ENCODE results near the gene SLC25A25.
"Not testable (repeated sequence)": the region's sequence is repeated elsewhere in the genome, so short reads cannot be mapped to it uniquely, and the experiment has no call there.

Gene SLC25A25

DNA sequence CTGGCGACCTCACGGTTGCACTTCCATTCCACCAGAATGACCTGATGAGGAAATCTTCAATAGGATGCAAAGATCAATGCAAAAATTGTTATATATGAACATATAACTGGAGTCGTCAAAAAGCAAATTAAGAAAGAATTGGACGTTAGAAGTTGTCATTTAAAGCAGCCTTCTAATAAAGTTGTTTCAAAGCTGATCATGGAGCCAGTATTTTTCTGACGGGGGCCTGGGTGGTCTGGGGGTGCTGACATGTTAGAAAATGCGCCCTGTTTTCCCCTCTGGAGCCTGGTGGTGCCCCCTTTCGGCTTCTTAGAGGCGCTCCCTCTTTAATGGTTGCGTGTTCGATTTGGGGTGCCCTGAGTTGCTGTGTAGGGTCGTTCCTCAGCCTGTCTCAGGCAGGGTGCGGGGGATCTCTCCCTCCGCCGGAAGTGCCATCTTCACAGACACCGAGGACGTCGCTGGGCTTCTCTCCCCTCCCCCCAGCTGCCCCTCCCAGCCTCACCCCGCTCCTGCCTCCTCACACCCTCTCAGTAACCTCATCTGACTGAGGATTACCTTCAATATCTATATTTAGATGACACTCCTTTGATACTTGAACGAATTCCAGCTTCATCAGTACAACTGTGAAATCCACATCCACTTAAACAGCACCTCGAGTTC is 41.1 kb downstream of the SLC25A25 start:
- DNase-seq = no peak

DNA sequence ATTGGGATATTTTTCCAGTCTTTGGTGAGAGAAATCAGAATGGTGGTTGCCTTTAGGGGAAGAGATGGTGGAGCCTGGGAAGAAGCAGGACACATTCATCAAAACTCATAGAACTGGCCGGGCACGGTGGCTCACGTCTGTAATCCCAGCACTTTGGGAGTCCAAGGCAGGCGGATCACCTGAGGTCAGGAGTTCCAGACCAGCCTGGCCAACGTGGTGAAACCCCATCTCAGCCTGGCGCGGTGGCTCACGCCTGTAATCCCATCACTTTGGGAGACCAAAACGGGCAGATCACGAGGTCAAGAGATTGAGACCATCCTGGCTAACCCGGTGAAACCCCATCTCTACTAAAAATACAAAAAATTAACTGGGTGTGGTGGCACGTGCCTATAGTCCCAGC is 43.7 kb downstream of the SLC25A25 start:
- not testable (repeated sequence) for DNase-seq

DNA sequence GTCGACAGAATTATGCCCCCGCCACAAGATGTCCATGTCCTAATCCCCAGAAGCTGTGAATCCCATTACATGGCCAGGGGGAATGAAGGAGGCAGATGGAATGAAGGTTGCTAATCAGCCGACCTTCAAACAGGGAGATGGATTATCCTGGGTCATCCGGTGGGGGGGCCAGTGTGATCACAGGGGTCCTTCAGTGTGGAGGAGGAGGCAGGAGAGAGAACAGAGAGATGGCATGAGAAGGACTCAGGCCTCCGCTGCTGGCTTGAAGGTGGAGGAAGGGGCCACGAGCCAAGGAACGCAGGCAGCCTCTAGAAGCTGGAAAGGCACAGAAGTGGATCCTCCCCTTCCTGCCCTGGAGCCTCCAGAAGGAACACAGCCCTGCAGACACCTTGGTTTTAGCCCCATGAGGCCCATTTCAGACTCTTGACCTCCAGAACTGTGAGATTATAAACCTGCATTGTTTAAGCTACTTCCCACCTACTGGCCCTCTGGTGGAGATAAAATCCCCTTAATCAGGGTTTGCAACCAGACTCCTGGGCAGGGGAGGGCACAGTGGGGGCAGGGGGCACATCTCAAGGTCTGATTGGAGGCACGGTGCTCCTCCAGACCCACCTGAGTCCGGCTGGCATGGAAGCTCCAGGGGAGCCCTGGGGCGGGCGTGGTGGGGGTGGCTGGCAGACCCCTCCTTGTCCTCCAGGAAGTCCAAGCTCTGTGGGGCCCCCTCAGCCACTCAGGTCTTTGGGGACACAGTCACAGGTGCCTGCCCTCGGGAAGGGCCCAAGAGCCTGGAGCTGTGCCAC is 45.7 kb downstream of the SLC25A25 start:
- no peak for DNase-seq

DNA sequence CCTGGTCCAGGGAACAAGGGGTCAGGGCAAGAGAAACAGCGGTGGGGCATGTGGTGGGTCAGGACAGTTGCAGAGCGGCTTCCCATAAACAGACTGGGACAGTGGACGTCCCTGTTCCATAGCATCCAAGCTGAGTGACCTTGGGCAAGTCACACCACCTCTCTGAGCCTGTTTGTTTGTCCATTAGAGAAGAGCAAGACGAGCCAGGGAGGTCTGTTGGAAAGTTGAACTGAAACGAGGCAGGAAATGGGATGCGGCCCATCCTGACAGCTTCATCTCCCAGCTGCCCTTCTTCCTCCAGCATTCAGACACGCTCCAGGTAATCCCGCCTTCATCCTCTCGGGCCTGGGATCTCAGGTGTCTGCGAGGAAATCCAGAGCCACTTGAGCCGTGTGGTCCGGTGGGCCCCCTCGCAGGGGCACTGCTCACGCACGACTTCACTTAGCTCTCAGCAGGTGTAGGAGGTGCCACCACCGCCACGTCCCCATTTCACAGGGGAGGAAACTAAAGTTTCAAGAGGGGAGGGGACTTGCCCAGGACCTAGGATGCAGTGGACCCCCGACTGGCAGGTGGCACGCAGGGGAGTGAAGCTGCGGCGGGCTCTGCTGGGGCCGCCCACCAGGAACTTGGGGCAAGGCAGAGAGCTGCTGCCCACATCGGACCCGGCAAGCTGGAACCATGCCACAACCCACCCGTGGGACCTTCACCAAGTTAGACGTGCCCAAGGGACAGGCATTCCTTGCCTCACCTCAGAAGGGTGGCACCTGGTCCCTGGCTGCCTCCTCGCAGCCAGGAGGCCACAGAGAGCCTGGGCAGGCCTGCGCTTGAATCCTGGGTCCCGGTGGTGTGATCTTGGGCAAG is 46.5 kb downstream of the SLC25A25 start:
- no peak for DNase-seq

DNA sequence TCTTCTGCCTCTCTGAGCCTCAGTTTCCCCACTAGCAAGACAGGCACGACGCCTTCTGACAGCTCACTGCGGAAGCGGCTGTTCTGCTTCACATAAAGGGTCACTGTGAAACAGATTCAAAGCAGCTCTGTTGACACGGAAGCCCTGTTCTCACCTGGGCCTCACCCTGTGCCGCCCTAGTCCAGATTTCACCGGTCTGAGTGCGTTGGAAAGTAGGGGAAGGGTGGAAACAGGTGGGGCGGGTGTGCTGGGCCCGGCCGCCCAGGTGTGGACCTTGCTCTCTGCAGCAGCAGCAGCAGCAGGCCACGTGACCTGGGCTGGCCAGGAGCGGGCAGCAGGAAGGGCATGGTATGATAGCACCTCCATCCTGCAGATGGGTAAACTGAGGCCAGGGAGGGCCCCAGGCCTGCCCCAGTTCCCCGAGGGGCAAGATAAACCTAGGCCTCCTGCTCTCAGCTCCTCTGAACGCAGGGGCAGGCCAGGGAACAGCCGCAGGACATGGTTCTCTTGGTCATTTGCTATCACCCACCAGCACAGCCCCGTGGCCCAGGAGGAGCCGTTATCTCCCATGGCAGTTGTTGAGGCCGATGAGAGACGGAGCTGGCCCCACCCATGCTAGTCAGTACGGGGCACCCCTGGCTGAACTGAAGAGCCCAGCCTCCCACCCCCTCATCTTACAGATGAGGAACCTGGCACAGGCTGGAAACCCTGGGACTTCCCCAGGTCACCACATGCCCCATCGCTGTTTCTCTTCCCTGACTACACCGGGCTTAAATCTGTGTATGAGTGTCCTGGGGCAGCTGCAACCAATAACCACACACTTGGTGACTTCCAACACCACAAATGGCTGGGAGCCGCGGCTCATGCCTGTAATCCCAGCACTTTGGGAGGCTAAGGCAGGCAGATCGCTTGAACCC is 47.4 kb downstream of the SLC25A25 start:
- DNase-seq = peak in 1 of 5 experiments; percentile 34

DNA sequence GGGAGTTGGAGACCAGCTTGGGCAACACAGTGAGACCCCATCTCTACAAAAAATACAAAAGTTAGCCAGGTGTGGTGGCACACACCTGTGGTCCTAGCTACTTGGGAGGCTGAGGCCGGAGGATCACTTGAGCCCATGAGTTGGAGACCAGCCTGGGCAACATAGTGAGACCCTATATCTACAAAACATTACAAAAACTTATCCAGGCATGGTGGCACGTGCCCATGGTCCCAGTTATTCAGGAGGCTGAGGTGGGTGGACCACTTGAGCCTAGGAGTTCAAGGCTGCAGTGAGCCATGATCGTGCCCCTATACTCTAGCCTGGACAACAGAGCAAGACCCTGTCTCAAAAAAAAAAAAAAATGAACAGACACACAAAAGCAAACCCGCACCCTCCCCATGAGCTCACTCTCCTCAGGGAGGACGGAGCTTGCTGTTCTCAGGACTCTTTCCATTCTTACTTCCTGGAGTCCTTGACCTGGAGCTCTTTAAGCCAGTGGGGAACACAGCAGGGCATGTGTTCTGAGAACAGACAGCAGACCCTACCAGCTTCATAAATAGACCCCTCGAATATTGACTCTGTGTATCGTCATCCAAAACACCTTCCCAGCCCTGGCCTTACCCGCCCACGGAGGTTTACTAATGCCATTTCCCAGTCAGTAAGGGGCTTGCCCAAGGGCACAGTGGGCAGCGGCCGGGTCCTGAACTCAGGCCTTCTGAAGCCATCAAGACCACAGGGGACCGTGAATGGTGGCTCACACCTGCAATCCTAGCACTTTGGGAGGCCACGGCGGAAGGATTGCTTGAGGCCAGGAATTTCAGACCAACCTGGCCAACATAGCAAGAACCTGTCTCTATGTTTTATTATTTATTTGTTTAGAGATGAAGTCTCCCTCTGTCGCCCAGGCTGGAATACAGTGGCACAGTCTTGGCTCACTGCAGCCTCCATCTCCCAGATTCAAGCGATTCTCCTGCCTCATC is 48.4 kb downstream of the SLC25A25 start:
- no peak for DNase-seq

DNA sequence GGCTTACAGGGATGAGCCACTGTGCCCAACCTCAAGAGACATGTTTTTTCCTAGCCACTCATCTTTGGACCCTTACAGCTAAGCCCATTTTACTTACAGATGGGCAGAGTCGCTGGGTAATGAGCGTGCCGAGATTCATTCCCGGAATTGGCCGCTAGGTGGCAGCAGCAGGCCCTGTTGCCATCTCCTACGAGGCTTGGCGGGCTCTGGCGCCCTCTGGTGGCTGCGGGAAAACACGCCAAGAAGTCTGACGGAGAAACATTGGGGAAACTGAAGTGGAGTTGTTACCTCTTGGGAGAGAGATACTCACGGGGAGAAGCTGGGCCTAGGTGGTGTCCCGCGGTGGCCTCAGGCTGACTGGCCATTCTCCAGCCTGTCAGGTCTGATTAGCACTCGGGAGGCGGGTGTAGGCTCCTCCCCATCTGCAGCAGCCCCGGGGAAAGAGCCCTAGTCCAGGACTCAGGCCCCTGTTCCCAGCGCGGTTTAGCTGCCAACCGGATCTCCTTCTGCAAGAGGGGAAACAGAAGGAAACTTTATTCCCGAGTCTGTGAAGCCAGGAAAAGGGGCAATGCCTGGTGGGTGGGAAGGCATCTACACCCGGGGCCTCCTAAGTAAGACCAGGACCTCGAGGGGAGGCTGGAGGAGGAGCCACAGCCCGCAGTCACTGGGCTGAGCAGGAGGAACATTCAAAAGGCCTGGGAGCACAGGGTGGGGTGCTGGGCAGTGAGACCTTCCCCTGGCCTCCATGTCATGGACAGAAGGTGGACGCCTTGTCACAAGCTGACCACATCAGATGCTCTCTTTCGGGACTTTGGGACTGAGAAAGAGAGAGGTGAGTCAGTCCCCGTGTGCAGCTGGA is 49.8 kb downstream of the SLC25A25 start:
- DNase-seq = peak; percentile 80 to 99 (median 93)

DNA sequence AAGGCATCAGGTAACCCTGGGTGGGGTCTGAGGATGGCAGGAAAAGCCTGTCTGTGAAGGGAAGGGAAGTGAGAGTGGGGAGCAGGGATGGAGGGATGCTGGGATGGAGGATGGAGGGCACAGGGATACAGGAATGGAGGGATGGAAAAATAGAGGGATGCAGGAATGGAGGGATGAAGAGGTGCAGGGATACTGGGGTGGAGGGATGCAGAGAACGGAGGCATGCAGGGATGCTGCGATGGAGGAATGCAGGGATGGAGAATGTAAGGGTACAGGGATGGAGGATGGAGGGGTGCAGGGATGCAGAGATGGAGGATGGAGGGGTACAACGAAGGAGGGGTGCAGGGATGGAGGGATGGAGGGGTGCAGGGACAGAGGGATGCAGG is 50.4 kb downstream of the SLC25A25 start:
- no peak for DNase-seq

DNA sequence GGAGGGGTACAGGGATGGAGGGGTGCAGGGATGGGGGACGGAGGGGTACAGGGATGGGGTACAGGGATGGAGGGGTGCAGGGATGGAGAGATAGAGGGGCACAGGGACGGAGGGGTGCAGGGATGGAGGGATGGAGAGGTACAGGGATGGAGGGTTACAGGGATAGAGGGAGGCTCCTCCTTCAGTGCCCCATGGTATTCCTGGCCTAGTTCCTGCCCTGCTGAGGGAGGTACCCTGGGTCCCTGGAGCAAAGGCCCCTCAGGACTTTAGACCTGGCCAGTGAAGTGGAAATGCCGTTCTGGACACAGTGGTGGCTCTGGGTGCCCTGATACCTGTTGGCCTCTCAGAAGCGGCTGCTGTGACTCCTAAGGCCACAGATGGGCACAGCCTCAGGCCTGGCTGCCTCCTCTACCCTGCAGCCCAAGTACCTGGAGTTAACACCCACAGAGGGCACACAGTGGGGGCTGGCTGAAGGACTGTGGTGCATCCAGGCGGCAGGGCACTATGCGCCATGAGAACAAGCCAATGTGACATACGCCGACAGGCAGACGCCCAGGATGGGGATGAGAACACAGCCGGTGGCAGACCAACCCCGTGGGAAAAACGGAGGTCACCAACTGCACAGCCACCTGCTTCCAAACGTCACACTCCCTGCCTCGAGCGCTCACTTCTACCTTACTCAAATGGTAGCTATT is 51.1 kb downstream of the SLC25A25 start:
- no peak for DNase-seq

DNA sequence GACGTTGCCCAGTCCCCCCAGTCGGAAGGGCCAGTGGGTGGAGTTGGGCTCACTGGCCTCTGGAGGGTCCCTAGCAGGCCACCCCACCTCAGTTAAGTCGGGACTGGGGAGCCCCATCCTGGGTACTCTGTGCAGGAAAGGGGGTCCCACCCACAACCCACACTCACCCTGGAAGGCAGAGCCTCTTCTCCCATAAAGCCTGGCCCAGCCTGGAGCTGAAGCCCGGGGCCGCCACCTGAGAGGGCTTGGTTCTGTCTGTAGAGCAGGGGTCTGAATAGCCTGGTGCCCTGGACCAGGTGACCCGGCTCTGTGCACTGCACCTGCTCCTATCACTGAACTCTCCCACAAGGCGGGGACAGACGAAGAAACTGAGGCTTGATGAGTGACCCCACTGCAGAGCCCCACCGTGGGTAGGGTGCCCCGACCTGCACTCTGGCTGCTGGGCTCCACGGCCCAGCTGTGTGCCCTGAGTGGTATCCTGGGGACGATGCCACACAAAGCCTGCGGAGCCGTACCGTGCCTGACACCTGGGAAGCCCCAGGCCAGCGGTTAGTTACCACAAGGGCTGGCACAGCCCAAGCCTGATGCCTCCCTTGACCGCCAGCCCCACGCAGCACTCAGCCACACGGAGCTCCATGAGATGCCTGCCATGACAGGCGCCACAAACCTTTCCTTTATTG is 52.2 kb downstream of the SLC25A25 start:
- DNase-seq = no peak

DNA sequence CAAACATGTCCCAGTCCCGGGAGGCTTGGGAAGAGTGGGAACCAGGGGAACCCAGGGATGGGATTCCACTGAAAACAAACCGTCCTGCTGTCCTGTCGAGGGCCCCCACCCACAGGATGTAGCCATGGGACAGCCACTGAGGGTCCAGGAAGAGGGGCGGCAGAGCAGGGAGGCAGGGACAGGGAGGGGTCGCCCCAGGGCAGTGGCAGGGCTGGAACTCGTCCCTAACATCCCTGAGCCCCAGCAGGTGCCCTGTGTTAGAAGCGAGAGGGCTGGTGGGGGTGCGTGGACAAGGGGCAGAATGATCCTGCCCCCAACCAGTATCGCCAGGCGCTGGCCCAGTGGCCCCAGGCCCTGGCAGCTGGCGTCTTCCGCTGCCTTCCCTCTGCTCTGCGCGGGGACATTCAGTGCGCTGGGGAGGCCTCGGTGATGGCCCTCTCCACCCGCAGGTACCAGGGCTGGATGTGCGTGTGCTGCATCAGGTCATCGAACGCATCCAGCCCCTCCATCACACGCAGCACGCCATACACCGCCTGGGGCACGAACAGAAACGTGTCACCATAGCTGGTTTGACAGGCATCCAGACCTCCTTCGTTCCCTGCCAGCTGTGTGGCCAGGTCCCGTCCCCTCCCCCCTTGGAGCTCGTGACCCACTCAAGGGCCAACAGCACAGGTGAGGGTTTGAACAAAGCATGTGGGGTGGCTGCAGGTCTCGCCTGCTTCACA is 52.9 kb downstream of the SLC25A25 start:
- no peak for DNase-seq

DNA sequence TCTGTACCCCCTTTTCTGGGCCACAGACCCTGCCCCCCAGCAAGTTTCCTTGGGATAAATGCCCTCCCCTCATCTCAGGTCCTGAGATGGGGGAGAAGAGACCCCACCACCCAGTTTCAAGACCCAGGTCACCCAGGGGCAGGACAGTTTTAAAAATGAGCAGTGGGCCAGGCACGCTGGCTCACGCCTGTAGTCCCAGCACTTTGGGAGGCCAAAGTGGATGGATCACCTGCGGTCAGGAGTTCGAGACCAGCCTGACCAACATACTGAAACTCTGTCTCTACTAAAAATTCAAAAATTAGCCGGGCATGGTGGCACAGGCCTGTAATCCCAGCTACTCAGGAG is 53.4 kb downstream of the SLC25A25 start:
- DNase-seq = no peak

DNA sequence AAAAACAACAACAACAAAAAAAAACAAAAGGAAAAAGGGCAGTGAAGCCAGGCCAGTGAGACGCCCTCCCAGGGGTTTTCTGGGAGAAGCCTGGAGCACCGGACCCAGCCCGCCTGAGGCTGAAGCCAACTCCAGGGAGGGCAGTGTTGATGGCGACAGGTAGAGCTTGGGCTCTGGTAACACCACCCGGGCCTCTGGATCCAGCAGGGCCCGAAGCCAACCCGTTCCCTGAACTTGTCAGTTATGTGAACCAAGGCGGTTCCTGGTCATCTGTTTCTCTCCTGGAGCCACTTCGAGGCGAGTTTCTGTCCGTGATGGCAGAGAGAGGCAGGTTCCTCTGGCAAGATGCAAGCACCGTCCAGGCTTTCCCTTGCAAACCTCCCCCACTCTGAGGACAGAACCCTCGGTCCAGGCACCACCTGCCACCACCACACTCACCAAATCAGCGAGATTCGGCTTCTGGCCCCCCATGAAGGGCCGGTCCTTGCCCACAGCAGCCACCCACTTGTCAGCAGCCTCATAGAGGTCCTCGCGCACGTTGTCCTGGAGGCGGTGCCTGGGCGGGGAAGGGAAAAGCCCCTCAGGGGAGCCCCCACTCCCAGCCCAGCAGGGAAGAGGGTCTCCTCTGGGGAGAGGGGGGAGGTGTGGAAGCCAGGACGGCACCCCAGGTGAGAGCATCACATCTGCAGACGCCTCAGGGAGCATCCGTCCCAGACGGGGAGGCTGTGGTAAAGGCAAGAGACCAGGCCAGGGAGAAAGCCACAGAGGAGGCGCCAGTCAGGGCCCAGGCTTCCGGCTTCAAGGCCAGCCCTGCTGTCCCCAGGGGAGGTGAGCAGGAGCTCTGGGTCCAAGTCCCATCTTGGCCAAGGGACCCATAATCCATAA is 54.1 kb downstream of the SLC25A25 start:
- no peak for DNase-seq

DNA sequence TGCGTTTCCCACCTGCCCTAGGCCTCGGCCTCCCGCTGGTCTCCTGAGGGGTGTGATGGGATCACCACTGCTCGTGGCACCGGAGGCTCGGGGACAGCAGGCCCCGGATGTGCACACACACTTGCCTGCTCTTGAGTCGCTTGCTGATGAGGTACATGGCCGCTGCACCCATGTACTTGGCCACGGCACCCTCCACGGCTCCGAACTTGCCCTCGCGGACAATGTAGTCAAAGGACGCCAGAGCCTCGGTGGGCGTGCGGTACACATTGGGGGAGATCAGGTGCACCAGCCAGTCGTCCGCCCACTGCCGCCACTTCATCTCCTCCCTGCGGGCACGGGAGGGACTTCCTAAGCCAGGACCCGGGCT is 54.8 kb downstream of the SLC25A25 start:
- DNase-seq = no peak

DNA sequence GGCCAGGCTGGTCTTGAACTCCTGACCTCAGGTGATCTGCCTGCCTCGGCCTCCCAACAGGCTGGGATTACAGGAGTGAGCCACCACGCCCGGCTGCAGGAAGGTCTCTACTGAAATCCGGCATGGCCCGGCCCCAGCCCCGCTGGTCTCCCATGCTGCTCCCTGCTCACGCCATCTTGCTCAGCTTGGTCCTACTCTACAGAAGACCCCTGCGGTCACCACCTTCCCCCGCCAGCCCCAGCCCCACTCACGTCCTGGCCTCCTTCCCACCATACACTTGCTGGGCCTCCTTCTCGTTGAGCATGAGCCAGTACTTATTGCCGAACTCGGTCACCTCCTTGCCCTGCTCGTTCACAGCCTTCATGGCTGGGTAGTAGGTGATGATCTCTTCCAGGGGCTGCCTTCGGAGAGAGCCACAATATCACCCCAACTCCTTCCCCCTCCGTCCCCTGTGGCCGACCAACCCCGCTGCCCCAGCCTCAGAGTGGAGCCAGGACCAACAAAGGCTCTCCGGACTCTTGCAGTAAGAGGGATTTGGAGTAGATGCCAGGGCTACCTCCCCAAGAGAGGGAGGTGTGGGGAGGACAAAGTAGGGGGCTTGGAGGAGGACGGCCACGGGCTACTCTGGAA is 55.5 kb downstream of the SLC25A25 start:
- DNase-seq = no peak

DNA sequence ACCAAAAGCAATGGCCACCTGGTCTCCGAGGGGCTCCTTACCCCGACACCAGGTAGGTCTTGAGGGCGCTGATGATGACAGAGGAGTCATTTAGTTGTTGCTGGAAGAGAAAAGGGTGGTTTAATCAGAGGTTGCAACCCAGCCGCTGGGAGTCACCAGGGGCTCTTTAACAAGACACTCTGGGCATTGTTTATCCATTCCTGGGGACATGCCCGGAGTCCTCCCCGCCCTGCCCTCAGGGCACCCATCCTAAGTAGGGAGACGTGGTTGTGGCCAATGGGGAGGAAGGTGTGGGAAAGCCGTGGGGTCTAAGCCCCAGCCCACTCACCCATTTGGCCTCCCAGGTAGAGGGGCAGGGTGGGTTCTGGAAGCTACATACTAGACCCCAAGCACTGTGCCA is 56.4 kb downstream of the SLC25A25 start:
- no peak for DNase-seq

Measured in T-helper 2 cell (primary cell).